ENCODE measurements around the gene NDUFA13. TPM values are rescaled to one million over a fixed set of nuclear protein-coding genes. Genes with fewer than 3 reads are reported as not detected.

Gene NDUFA13
- total RNA-seq, 1 experiment from 2014 or later = 354 TPM

- H3K9me3 Mint-ChIP-seq (ENCODE audit: unreplicated experiment) = no peaks in the 10 kb centered on the region
- ChIA-PET POLR2A (interaction anchor here (1.2 kb wide), 1 partner anchor 78 kb away, joined by 3 read pairs; the partner anchor contains the start of gene GATAD2A), CTCF (interaction anchor here (0.5 to 4.5 kb wide), 4 partner anchors 7 to 327 kb away, joined by 3 to 30 read pairs (median 4); no protein-coding TSS in a partner anchor)
- no peak for DNase-seq (ENCODE audit: unreplicated experiment)
- H3K27ac Mint-ChIP-seq (ENCODE audit: low read depth, unreplicated experiment) = no peak overlapping the region
- intact Hi-C loops (cut with micrococcal nuclease) = no loop called here
- no TSS peak for BruUV-seq (replicated peaks)
- no peak for TF ChIP-seq CTCF (IDR thresholded peaks at IDR 0.05; ENCODE audit: unreplicated experiment)
- no peak overlapping the region for H3K4me3 Mint-ChIP-seq (ENCODE audit: unreplicated experiment)
- H3K27me3 Mint-ChIP-seq (ENCODE audit: insufficient read depth, unreplicated experiment) = no peaks in the 10 kb centered on the region
- peaks cover 28% of the 10 kb centered on the region for H3K36me3 Mint-ChIP-seq (ENCODE audit: insufficient read depth, unreplicated experiment)
- no peaks in the 10 kb centered on the region for H3K4me1 Mint-ChIP-seq (ENCODE audit: insufficient read depth, unreplicated experiment)
Measured at GRCh38 chr19:19482809-19483596, 33.0 kb upstream of the NDUFA13 start.

GRCh38 chr19:19485161-19485997, 30.6 kb upstream of the NDUFA13 start:
- intact Hi-C loops (cut with micrococcal nuclease) = loop anchor here (5.0 kb wide), 1 partner anchor 78 kb away; the partner anchor contains the start of gene GATAD2A
- Mint-ChIP-seq H3K27me3 (ENCODE audit: insufficient read depth, unreplicated experiment) (no peaks in the 10 kb centered on the region), H3K27ac (ENCODE audit: low read depth, unreplicated experiment) (no peak overlapping the region), H3K4me3 (ENCODE audit: unreplicated experiment) (no peak overlapping the region), H3K4me1 (ENCODE audit: insufficient read depth, unreplicated experiment) (peaks cover 12% of the 10 kb centered on the region), H3K36me3 (ENCODE audit: insufficient read depth, unreplicated experiment) (peaks cover 24% of the 10 kb centered on the region), H3K9me3 (ENCODE audit: unreplicated experiment) (no peaks in the 10 kb centered on the region)
- POLR2A ChIA-PET = no interaction called here
- no TSS peak for BruUV-seq (replicated peaks)
- CTCF ChIA-PET = interaction anchor here (0.6 to 7.5 kb wide), 4 partner anchors 34 to 389 kb away, joined by 3 to 176 read pairs (median 4); no protein-coding TSS in a partner anchor
- TF ChIP-seq CTCF (IDR thresholded peaks at IDR 0.05; ENCODE audit: unreplicated experiment) = no peak
- DNase-seq (ENCODE audit: unreplicated experiment) = no peak

GRCh38 chr19:19485998-19486290, 30.1 kb upstream of the NDUFA13 start:
- no TSS peak for BruUV-seq (replicated peaks)
- H3K9me3 Mint-ChIP-seq (ENCODE audit: unreplicated experiment) = no peaks in the 10 kb centered on the region
- H3K27me3 Mint-ChIP-seq (ENCODE audit: insufficient read depth, unreplicated experiment) = no peaks in the 10 kb centered on the region
- H3K4me1 Mint-ChIP-seq (ENCODE audit: insufficient read depth, unreplicated experiment) = peaks cover 12% of the 10 kb centered on the region
- no peak for TF ChIP-seq CTCF (IDR thresholded peaks at IDR 0.05; ENCODE audit: unreplicated experiment)
- ChIA-PET CTCF (interaction anchor here (0.6 to 7.5 kb wide), 2 partner anchors 109 to 121 kb away, joined by 3 to 176 read pairs; no protein-coding TSS in a partner anchor), POLR2A (no interaction called here)
- intact Hi-C loops (cut with micrococcal nuclease) = loop anchor here (5.0 kb wide), 1 partner anchor 79 kb away; the partner anchor contains the start of gene GATAD2A
- H3K27ac Mint-ChIP-seq (ENCODE audit: low read depth, unreplicated experiment) = no peak overlapping the region
- no peak for DNase-seq (ENCODE audit: unreplicated experiment)
- peaks cover 29% of the 10 kb centered on the region for H3K36me3 Mint-ChIP-seq (ENCODE audit: insufficient read depth, unreplicated experiment)
- no peak overlapping the region for H3K4me3 Mint-ChIP-seq (ENCODE audit: unreplicated experiment)
